Mesendoderm (in vitro differentiated cells): ENCODE results near the gene EXOG.

ENCODE experiments used
- DNase-seq: peaks from one replicate; pipeline ENCODE4 v3.0.0; 2013
- H2AK5ac ChIP-seq: 2 replicates; pipeline ENCODE4 v1.6.1; 2013; ENCODE audit warnings: low read length, inconsistent platforms
- H2BK120ac ChIP-seq: 2 replicates; pipeline ENCODE4 v1.6.1; 2013; ENCODE audit warnings: low read depth, mild to moderate bottlenecking, low read length, moderate library complexity, mixed read lengths
- H2BK15ac ChIP-seq: replicated peaks from 2 replicates; pipeline ENCODE4 v1.6.1; 2013; ENCODE audit warnings: low read depth, mild to moderate bottlenecking, moderate library complexity
- H2BK5ac ChIP-seq: 2 replicates; pipeline ENCODE4 v1.6.1; 2013; ENCODE audit warnings: low read length, inconsistent platforms
- H3K18ac ChIP-seq: 2 replicates; pipeline ENCODE4 v1.6.1; 2013; ENCODE audit warnings: mild to moderate bottlenecking, low read length, mixed read lengths
- H3K23ac ChIP-seq: one replicate; pipeline ENCODE4 v1.6.1; 2013; ENCODE audit warnings: low read length
- H3K27ac ChIP-seq: 2 replicates; pipeline ENCODE4 v1.5.1; 2013; ENCODE audit warnings: low read depth, mild to moderate bottlenecking, inconsistent platforms, low read length, moderate library complexity
- H3K27me3 ChIP-seq: 2 replicates; pipeline ENCODE4 v1.6.1; 2013; ENCODE audit warnings: low read length, control low read depth, mild to moderate bottlenecking, inconsistent platforms; ENCODE audit not compliant: insufficient read depth, poor library complexity
- H3K36me3 ChIP-seq: 2 replicates; pipeline ENCODE4 v1.6.1; 2013; ENCODE audit warnings: low read length, inconsistent platforms; ENCODE audit not compliant: control insufficient read depth, insufficient read depth
- H3K4ac ChIP-seq: one replicate; pipeline ENCODE4 v1.6.1; 2013; ENCODE audit warnings: low read depth, mild to moderate bottlenecking, low read length, moderate library complexity
- H3K4me1 ChIP-seq: 2 replicates; pipeline ENCODE4 v1.6.1; 2013; ENCODE audit warnings: low read depth, low read length, inconsistent platforms; ENCODE audit not compliant: control insufficient read depth
- H3K4me2 ChIP-seq: 2 replicates; pipeline ENCODE4 v1.6.1; 2013; ENCODE audit warnings: low read length
- H3K4me3 ChIP-seq: 2 replicates; pipeline ENCODE4 v1.5.1; 2013; ENCODE audit warnings: mild to moderate bottlenecking, low read length
- H3K56ac ChIP-seq: one replicate; pipeline ENCODE4 v1.6.1; 2013; ENCODE audit warnings: low read length
- H3K79me1 ChIP-seq: 2 replicates; pipeline ENCODE4 v1.6.1; 2013; ENCODE audit warnings: low read length, inconsistent platforms
- H3K79me2 ChIP-seq: 2 replicates; pipeline ENCODE4 v1.6.1; 2013; ENCODE audit warnings: mild to moderate bottlenecking, low read length; ENCODE audit not compliant: control insufficient read depth, insufficient read depth
- H3K9ac ChIP-seq: 2 replicates; pipeline ENCODE4 v1.6.1; 2013; ENCODE audit warnings: low read length, inconsistent platforms
- H4K5ac ChIP-seq: one replicate; pipeline ENCODE4 v1.6.1; 2013; ENCODE audit warnings: low read length
- H4K8ac ChIP-seq: one replicate; pipeline ENCODE4 v1.6.1; 2013; ENCODE audit warnings: low read depth, mild to moderate bottlenecking, control low read depth, low read length, moderate library complexity
- WGBS: extraction: QIAGEN DNeasy Blood & Tissue Kit; methylation state at CpG from one replicate; pipeline ENCODE4 v1.1.7; 2013; ENCODE audit warnings: low lambda C conversion rate, missing lambda C conversion rate; ENCODE audit not compliant: insufficient coverage; ENCODE audit errors: extremely low coverage; 5-methylcytosine and 5-hydroxymethylcytosine counted together

The EXOG gene

DNA sequence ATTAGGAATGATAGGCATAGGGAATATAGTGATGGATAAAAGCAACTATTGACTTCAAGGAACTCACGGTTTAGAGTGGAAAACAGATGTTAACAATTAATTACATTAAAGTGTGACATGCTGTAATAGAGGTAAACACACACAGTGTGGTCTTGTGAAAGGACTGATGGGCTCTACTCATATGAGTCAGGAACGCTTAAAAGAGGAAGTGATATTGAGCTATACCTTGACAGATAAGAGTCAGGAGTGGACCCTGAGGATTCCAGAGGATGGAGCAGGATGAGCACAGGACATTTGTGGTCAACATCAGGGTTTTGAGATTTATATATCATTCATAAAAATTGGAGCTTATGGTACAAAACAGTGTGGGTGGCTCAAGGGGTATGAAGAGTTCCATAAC lies 11.0 kb downstream of the EXOG start:
- no CpG with 5 or more reads among the region's 2 CpGs for WGBS

GRCh38 chr3:38509732-38510131 lies 13.6 kb downstream of the EXOG start:
- Histone ChIP-seq H3K4ac (no peak overlapping the region), H2AK5ac (no peak overlapping the region), H3K79me1 (no peaks in the 10 kb centered on the region), H3K4me2 (no peak overlapping the region), H3K36me3 (peaks cover 2% of the 10 kb centered on the region), H3K27me3 (no peaks in the 10 kb centered on the region), H3K23ac (no peak overlapping the region), H3K18ac (no peak overlapping the region), H2BK15ac (no peak overlapping the region), H4K5ac (no peak overlapping the region), H3K4me3 (no peak overlapping the region), H4K8ac (no peak overlapping the region), H3K79me2 (no peaks in the 10 kb centered on the region), H2BK5ac (no peak overlapping the region), H2BK120ac (no peak overlapping the region), H3K56ac (no peak overlapping the region), H3K4me1 (no peaks in the 10 kb centered on the region), H3K9ac (no peak overlapping the region), H3K27ac (no peak overlapping the region)
- no CpG with 5 or more reads among the region's 2 CpGs for WGBS
- DNase-seq, result no peak

More for the DNA sequence above, 11.0 kb downstream of the EXOG start:
- H3K27ac ChIP-seq, result no peak overlapping the region
- peaks cover 2% of the 10 kb centered on the region for H3K36me3 ChIP-seq
- no peaks in the 10 kb centered on the region for H3K79me1 ChIP-seq
- H3K79me2 ChIP-seq, result no peaks in the 10 kb centered on the region
- no peak overlapping the region for H2BK120ac ChIP-seq
- no peak overlapping the region for H3K9ac ChIP-seq
- H2BK5ac ChIP-seq, result no peak overlapping the region
- DNase-seq, result no peak
- no peak overlapping the region for H3K4me2 ChIP-seq
- H3K4me1 ChIP-seq, result no peaks in the 10 kb centered on the region
- H2BK15ac ChIP-seq, result no peak overlapping the region
- H3K56ac ChIP-seq, result no peak overlapping the region
- H3K23ac ChIP-seq, result no peak overlapping the region
- H3K18ac ChIP-seq, result no peak overlapping the region
- no peak overlapping the region for H4K8ac ChIP-seq
- H2AK5ac ChIP-seq, result no peak overlapping the region
- H3K27me3 ChIP-seq, result no peaks in the 10 kb centered on the region
- no peak overlapping the region for H4K5ac ChIP-seq
- no peak overlapping the region for H3K4ac ChIP-seq
- no peak overlapping the region for H3K4me3 ChIP-seq

DNA sequence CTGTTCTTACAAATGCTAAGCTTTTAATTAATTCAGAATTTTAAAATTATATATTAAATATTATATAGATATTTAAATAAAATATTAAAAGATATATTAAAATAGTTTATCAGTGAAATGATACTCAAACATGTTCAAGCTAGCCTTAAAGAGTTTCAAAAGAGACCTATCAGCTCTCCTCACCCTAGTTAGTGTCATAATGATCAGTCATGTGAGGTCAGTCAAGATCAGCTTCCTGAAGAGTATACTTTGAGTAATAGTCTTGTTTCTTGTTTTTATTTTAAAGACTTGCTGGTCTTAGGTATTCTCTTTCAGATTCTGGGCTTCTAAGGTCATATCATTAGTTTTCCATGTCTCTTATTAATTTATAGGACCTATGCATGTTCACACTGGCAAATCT lies 14.5 kb downstream of the EXOG start:
- no peak overlapping the region for H3K4me2 ChIP-seq
- no peak overlapping the region for H4K8ac ChIP-seq
- no peak overlapping the region for H2BK15ac ChIP-seq
- no peak overlapping the region for H2AK5ac ChIP-seq
- H3K18ac ChIP-seq, result no peak overlapping the region
- H3K9ac ChIP-seq, result no peak overlapping the region
- no peaks in the 10 kb centered on the region for H3K4me1 ChIP-seq
- H3K27ac ChIP-seq, result no peak overlapping the region
- no peaks in the 10 kb centered on the region for H3K79me1 ChIP-seq
- no peak overlapping the region for H3K23ac ChIP-seq
- H2BK5ac ChIP-seq, result no peak overlapping the region
- H2BK120ac ChIP-seq, result no peak overlapping the region
- H3K79me2 ChIP-seq, result no peaks in the 10 kb centered on the region
- no peaks in the 10 kb centered on the region for H3K27me3 ChIP-seq
- no peak overlapping the region for H3K56ac ChIP-seq
- DNase-seq, result no peak
- H3K4me3 ChIP-seq, result no peak overlapping the region
- no peak overlapping the region for H3K4ac ChIP-seq
- peaks cover 2% of the 10 kb centered on the region for H3K36me3 ChIP-seq
- H4K5ac ChIP-seq, result no peak overlapping the region

DNA sequence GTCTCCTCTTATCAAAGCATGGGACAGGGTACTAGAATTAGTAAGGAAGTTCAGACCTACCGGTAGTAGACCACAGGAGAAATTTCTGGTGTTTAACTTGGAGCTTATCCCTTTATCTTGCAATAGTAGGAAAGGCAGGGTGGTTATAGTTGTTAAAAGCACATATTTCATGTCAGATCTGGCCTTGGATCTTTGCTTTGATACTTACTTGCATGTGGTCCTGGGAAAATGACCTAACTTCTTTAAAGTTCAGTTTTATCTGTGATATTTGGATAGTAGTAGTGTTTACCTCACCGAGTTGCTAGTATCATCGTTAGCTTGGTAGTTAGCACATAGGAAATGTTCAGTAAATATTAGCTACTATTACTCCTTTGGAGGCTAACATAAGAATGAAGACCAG lies 15.4 kb downstream of the EXOG start:
- H2BK15ac ChIP-seq, result no peak overlapping the region
- no peaks in the 10 kb centered on the region for H3K27me3 ChIP-seq
- no peak overlapping the region for H4K5ac ChIP-seq
- peaks cover 2% of the 10 kb centered on the region for H3K36me3 ChIP-seq
- H3K4me1 ChIP-seq, result no peaks in the 10 kb centered on the region
- no peak overlapping the region for H3K4ac ChIP-seq
- H3K79me1 ChIP-seq, result no peaks in the 10 kb centered on the region
- H3K23ac ChIP-seq, result no peak overlapping the region
- no peak overlapping the region for H3K18ac ChIP-seq
- no peak overlapping the region for H2AK5ac ChIP-seq
- no peak overlapping the region for H3K4me2 ChIP-seq
- H3K27ac ChIP-seq, result no peak overlapping the region
- no CpG with 5 or more reads among the region's 3 CpGs for WGBS
- no peak overlapping the region for H3K56ac ChIP-seq
- H2BK5ac ChIP-seq, result no peak overlapping the region
- no peak for DNase-seq
- H4K8ac ChIP-seq, result no peak overlapping the region
- no peak overlapping the region for H2BK120ac ChIP-seq
- no peaks in the 10 kb centered on the region for H3K79me2 ChIP-seq
- no peak overlapping the region for H3K4me3 ChIP-seq
- no peak overlapping the region for H3K9ac ChIP-seq

DNA sequence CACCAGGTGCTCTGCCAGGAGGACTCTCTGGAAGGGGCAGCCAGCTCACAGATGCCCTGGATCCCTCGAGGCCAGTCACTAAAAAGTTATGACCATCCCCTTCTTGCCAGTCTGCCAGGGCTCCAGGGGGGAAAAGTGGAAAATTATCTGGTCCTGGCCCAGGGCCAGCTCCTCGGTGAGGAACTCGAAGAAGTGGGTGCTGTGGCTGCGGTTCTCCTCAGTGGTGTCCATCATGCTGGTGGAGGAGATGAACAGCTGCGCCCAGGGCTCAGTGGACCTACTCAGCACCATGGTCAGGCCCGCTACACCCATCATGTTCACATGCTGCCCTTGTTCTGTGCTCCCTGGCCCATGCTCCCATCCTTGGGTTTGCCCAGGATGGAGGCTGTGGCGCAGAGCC lies 19.2 kb downstream of the EXOG start:
- DNase-seq, result no peak
- Histone ChIP-seq H3K4me2 (no peak overlapping the region), H3K27me3 (no peaks in the 10 kb centered on the region), H2BK5ac (no peak overlapping the region), H3K18ac (no peak overlapping the region), H3K4me3 (no peak overlapping the region), H3K4me1 (no peaks in the 10 kb centered on the region), H3K27ac (no peak overlapping the region), H3K4ac (no peak overlapping the region), H3K9ac (no peak overlapping the region), H3K23ac (no peak overlapping the region), H2AK5ac (no peak overlapping the region), H2BK15ac (no peak overlapping the region), H4K8ac (no peak overlapping the region), H3K79me1 (no peaks in the 10 kb centered on the region), H3K56ac (no peak overlapping the region), H3K36me3 (no peaks in the 10 kb centered on the region), H4K5ac (no peak overlapping the region), H3K79me2 (no peaks in the 10 kb centered on the region), H2BK120ac (no peak overlapping the region)
- WGBS, result no CpG with 5 or more reads among the region's 7 CpGs

DNA sequence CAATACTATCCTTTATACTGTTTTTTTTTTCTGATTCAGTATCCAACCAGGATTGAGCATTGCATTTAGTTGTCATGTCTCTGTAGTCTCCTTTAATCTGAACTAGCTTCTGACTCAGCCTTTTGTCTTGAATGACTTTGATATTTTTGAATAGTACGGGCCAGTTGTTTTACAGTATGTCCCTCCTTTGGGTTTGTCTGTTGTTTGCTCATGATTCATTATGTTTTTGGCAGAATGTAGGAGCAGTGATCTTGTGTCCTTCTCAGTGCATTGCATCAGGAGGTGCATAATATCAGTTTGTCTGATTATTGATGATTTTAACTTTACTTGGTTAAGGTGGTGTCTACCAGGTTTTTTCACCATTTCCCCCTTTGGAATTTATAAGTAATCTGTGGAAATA lies 20.5 kb downstream of the EXOG start:
- no peak for DNase-seq
- Histone ChIP-seq H2BK5ac (no peak overlapping the region), H3K18ac (no peak overlapping the region), H3K4me3 (no peak overlapping the region), H4K8ac (no peak overlapping the region), H3K23ac (no peak overlapping the region), H2BK120ac (no peak overlapping the region), H3K36me3 (no peaks in the 10 kb centered on the region), H3K9ac (no peak overlapping the region), H3K27ac (no peak overlapping the region), H2BK15ac (no peak overlapping the region), H3K79me1 (no peaks in the 10 kb centered on the region), H3K4me2 (no peak overlapping the region), H3K27me3 (no peaks in the 10 kb centered on the region), H4K5ac (no peak overlapping the region), H3K4ac (no peak overlapping the region), H3K56ac (no peak overlapping the region), H3K4me1 (no peaks in the 10 kb centered on the region), H3K79me2 (no peaks in the 10 kb centered on the region), H2AK5ac (no peak overlapping the region)
- WGBS, result no CpG with 5 or more reads among the region's 1 CpG
